IPS-15b (cell line): ENCODE results near the gene DNASE1L2.
"Not testable (repeated sequence)": the region's sequence is repeated elsewhere in the genome, so short reads cannot be mapped to it uniquely, and the experiment has no call there.

Experiments used
- H3K27me3 ChIP-seq: one replicate; pipeline ENCODE4 v1.6.1; 2013; ENCODE audit warnings: low read length; ENCODE audit not compliant: control insufficient read depth, insufficient read depth
- H3K36me3 ChIP-seq: one replicate; pipeline ENCODE4 v1.6.1; 2013; ENCODE audit warnings: low read length; ENCODE audit not compliant: control insufficient read depth, insufficient read depth
- H3K4me1 ChIP-seq: one replicate; pipeline ENCODE4 v1.6.1; 2013; ENCODE audit warnings: mild to moderate bottlenecking, low read length; ENCODE audit not compliant: control insufficient read depth, insufficient read depth
- H3K4me3 ChIP-seq: one replicate; pipeline ENCODE4 v1.5.1; 2013; ENCODE audit warnings: low read depth, low read length
- H3K9ac ChIP-seq: one replicate; pipeline ENCODE4 v1.6.1; 2013; ENCODE audit warnings: low read depth, mild to moderate bottlenecking, low read length
- H3K9me3 ChIP-seq: one replicate; pipeline ENCODE4 v1.6.1; 2013; ENCODE audit warnings: mild to moderate bottlenecking, low read length; ENCODE audit not compliant: control insufficient read depth, insufficient read depth

DNASE1L2 gene

GRCh38 chr16:2195322-2196161, 40.7 kb upstream of the DNASE1L2 start:
- H3K27me3 ChIP-seq, result peaks cover 28% of the 10 kb centered on the region
- H3K36me3 ChIP-seq, result no peaks in the 10 kb centered on the region
- no peaks in the 10 kb centered on the region for H3K4me1 ChIP-seq
- no peak overlapping the region for H3K9ac ChIP-seq
- H3K4me3 ChIP-seq, result peak overlapping the region; percentile 49
- H3K9me3 ChIP-seq, result no peaks in the 10 kb centered on the region

GRCh38 chr16:2196162-2196980, 39.9 kb upstream of the DNASE1L2 start, which contains the start of gene CASKIN1:
Gene CASKIN1, minus strand, starts transcription at chr16:2196605. Its CDS starts 173 bp downstream, at chr16:2196432.
- Histone ChIP-seq H3K27me3 (peaks cover 28% of the 10 kb centered on the region), H3K36me3 (no peaks in the 10 kb centered on the region), H3K9me3 (no peaks in the 10 kb centered on the region), H3K9ac (no peak within 1 kb of the TSS), H3K4me3 (peak within 1 kb of the TSS; percentile 49), H3K4me1 (no peaks in the 10 kb centered on the region)

- H3K9ac ChIP-seq, result no peak overlapping the region
- no peaks in the 10 kb centered on the region for H3K9me3 ChIP-seq
- peaks cover 28% of the 10 kb centered on the region for H3K27me3 ChIP-seq
- H3K4me1 ChIP-seq, result no peaks in the 10 kb centered on the region
- peak overlapping the region; percentile 32 for H3K4me3 ChIP-seq
- no peaks in the 10 kb centered on the region for H3K36me3 ChIP-seq
Observed at GRCh38 chr16:2196981-2197511, 39.2 kb upstream of the DNASE1L2 start.

- Histone ChIP-seq H3K36me3 (no peaks in the 10 kb centered on the region), H3K4me3 (no peak overlapping the region), H3K9ac (no peak overlapping the region), H3K27me3 (peaks cover 28% of the 10 kb centered on the region), H3K4me1 (no peaks in the 10 kb centered on the region), H3K9me3 (no peaks in the 10 kb centered on the region)
Observed at GRCh38 chr16:2197765-2198164, 38.5 kb upstream of the DNASE1L2 start.

- no peak overlapping the region for H3K4me3 ChIP-seq
- no peaks in the 10 kb centered on the region for H3K9me3 ChIP-seq
- no peaks in the 10 kb centered on the region for H3K36me3 ChIP-seq
- H3K9ac ChIP-seq, result no peak overlapping the region
- peaks cover 28% of the 10 kb centered on the region for H3K27me3 ChIP-seq
- H3K4me1 ChIP-seq, result no peaks in the 10 kb centered on the region
Observed at GRCh38 chr16:2198283-2198682, 38.0 kb upstream of the DNASE1L2 start.

GRCh38 chr16:2199095-2199494, 37.1 kb upstream of the DNASE1L2 start:
- no peak overlapping the region for H3K9ac ChIP-seq
- no peaks in the 10 kb centered on the region for H3K9me3 ChIP-seq
- H3K4me1 ChIP-seq, result no peaks in the 10 kb centered on the region
- no peak overlapping the region for H3K4me3 ChIP-seq
- peaks cover 28% of the 10 kb centered on the region for H3K27me3 ChIP-seq
- no peaks in the 10 kb centered on the region for H3K36me3 ChIP-seq

GRCh38 chr16:2199621-2200139, 36.6 kb upstream of the DNASE1L2 start:
- Histone ChIP-seq H3K9me3 (no peaks in the 10 kb centered on the region), H3K9ac (no peak overlapping the region), H3K27me3 (peaks cover 28% of the 10 kb centered on the region), H3K4me3 (no peak overlapping the region), H3K36me3 (no peaks in the 10 kb centered on the region), H3K4me1 (no peaks in the 10 kb centered on the region)

GRCh38 chr16:2200313-2200712, 35.9 kb upstream of the DNASE1L2 start:
- no peaks in the 10 kb centered on the region for H3K9me3 ChIP-seq
- H3K27me3 ChIP-seq, result peaks cover 28% of the 10 kb centered on the region
- H3K36me3 ChIP-seq, result no peaks in the 10 kb centered on the region
- H3K4me1 ChIP-seq, result no peaks in the 10 kb centered on the region
- H3K4me3 ChIP-seq, result no peak overlapping the region
- H3K9ac ChIP-seq, result no peak overlapping the region

GRCh38 chr16:2203119-2203688, 33.0 kb upstream of the DNASE1L2 start:
- Histone ChIP-seq H3K27me3 (peaks cover 12% of the 10 kb centered on the region), H3K36me3 (peaks cover 17% of the 10 kb centered on the region)
- not testable (repeated sequence) for H3K4me3 ChIP-seq, H3K9me3 ChIP-seq, H3K4me1 ChIP-seq, H3K9ac ChIP-seq

- H3K4me3 ChIP-seq, result peak overlapping the region; percentile 94
- peaks cover 4% of the 10 kb centered on the region for H3K27me3 ChIP-seq
- no peaks in the 10 kb centered on the region for H3K9me3 ChIP-seq
- H3K9ac ChIP-seq, result peak overlapping the region; percentile 94
- H3K4me1 ChIP-seq, result no peaks in the 10 kb centered on the region
- peaks cover 30% of the 10 kb centered on the region for H3K36me3 ChIP-seq
Observed at GRCh38 chr16:2204416-2205103, 31.7 kb upstream of the DNASE1L2 start.
